Cardiac muscle cell (in vitro differentiated cells and primary cell): Measurements from ENCODE around the gene EIF5AL1. TPM values are rescaled to one million over a fixed set of nuclear protein-coding genes. Genes with fewer than 3 reads are reported as not detected.
"Not testable (repeated sequence)": the region's sequence is repeated elsewhere in the genome, so short reads cannot be mapped to it uniquely, and the experiment has no call there.

Source experiments
- DNase-seq, 2 donors: peaks; one replicate each; pipeline versions ENCODE4 v3.0.0 to v3.0.0-alpha.2; 2010 to 2017; ENCODE audit warnings: low read depth in 1 of 2, low spot score in 1 of 2
- H3K27ac ChIP-seq: fragments of 200-600 bp; sonication (generic); 2 replicates; pipeline ENCODE4 v1.5.1; 2016
- H3K27me3 ChIP-seq: fragments of 200-600 bp; sonication (generic); 2 replicates; pipeline ENCODE4 v1.6.0; 2016; ENCODE audit warnings: control low read depth
- H3K36me3 ChIP-seq: fragments of 200-600 bp; sonication (generic); 2 replicates; pipeline ENCODE4 v1.5.1; 2016; ENCODE audit warnings: control low read depth
- H3K4me1 ChIP-seq: fragments of 200-600 bp; sonication (generic); 2 replicates; pipeline ENCODE4 v1.8.1; 2017; ENCODE audit warnings: low read depth, mild to moderate bottlenecking, mixed run types
- H3K4me3 ChIP-seq: fragments of 200-600 bp; sonication (generic); 2 replicates; pipeline ENCODE4 v1.5.1; 2016; ENCODE audit warnings: mild to moderate bottlenecking
- H3K9me3 ChIP-seq: fragments of 200-600 bp; sonication (generic); 2 replicates; pipeline ENCODE4 v1.5.1; 2017; ENCODE audit warnings: low read depth, mild to moderate bottlenecking, control low read depth
- polyA plus RNA-seq: library from polyadenylated mRNA; unstranded; fragments of >200 nt; fragmentation: Nextera tagmentation; extraction: Ambion mirVana; gene quantifications from 2 replicates; pipeline ENCODE4 v1.2.1, GENCODE V29; 2016
- total RNA-seq: library from RNA; depleted of rRNA; stranded (reverse); fragments of >200 nt; gene quantifications from 2 replicates; pipeline ENCODE4 v1.2.3, GENCODE V29; 2016
- TF ChIP-seq, protein P1 (sequence below): IDR thresholded peaks from 2 replicates; pipeline ENCODE4 v1.5.1; 2012; ENCODE audit warnings: low read depth, mild to moderate bottlenecking, low read length

Gene EIF5AL1
- total and polyA plus RNA-seq, 2 experiments from 2014 or later: 0.27 to 1.9 TPM

DNA sequence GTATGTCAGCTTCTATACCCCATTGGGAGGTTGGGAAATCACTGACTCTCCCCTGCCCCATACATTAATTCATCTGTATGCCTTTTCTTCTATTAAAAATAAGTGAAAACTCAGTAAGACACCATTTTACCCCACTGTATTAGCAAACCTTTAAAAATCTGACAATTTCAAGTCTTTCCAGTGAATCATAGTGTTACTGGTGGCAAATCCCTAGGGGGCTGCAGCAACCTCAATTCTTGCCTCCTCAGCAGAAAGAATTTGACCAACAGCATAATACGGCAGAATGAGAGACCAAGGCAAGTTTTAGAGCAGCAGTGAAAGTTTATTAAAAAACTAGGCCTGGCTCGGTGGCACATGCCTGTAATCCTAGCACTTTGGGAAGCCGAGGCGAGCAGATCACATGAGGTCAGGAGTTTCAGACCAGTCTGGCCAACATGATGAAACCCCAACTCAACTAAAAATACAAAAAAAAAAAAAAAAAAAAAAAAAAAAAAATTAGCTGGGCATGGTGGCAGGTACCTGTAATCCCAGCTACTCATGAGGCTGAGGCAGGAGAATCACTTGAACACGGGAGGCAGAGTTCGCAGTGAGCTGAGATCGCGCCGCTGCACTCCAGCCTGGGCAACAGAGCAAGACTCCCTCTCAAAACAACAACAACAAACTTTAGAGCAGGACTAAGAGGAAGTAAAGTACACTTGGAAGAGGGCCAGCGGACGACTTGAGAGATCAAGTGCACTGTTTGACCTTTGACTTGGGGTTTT lies 21.0 kb downstream of the EIF5AL1 start:
- H3K36me3 ChIP-seq, H3K4me3 ChIP-seq, H3K27me3 ChIP-seq, H3K9me3 ChIP-seq, H3K4me1 ChIP-seq, H3K27ac ChIP-seq, DNase-seq: not testable (repeated sequence)

DNA sequence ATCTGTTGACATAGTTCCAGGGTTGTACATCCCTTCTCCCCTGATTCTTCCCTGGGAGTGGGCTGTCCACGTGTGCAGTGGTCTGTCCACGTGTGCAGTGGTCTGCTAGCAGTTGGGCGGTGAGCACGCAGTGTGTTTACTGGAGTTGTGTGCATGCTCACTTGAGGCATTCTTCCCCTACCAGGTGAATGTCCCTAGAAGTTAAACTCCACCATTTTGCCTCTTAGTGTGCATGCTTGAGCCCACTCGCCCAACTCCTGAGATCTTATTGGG lies 21.5 kb downstream of the EIF5AL1 start:
- H3K4me3 ChIP-seq, H3K4me1 ChIP-seq, H3K9me3 ChIP-seq, H3K27ac ChIP-seq, DNase-seq, H3K27me3 ChIP-seq, H3K36me3 ChIP-seq: not testable (repeated sequence)

DNA sequence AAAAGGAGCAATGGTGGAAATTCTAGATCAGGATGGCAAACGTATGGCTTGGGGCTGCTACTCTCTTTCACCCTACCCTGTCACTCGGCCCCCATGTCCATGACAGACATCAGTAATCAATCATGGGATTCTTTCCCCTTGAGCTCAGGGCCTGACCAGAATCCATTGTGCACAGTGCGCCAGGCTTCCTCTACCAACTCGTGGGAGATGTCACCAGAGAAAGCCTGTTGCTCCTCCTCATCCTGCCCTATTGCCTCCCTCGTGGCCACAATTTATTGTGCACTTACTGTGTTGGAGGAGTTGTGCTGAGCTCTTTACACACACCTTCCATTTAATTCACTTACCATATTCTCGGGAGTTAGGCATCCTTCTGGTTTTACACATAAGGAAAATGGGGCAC lies 26.0 kb downstream of the EIF5AL1 start:
- DNase-seq, H3K27me3 ChIP-seq, H3K4me3 ChIP-seq, H3K4me1 ChIP-seq, H3K27ac ChIP-seq, H3K36me3 ChIP-seq, H3K9me3 ChIP-seq: not testable (repeated sequence)

DNA sequence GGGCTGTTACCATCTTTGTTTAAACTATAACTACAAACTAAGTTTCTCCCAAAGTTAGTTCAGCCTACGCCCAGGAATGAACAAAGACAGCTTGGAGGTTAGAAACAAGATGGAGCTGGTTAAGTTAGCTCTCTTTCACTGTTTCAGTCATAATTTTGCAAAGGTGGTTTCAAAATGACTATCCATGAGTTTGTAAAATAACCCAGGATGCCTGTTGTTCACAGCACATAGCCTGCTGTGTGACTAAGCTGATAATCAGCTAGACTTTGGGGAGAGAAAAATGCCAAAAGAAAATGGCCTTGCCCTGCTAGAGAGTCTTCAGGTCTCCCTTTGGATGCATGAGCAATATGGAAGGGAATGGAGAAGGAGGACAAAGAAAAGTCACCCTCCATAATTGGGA lies 28.6 kb downstream of the EIF5AL1 start:
- not testable (repeated sequence) for DNase-seq, H3K36me3 ChIP-seq, H3K4me3 ChIP-seq, H3K9me3 ChIP-seq, H3K27me3 ChIP-seq, H3K4me1 ChIP-seq, H3K27ac ChIP-seq

DNA sequence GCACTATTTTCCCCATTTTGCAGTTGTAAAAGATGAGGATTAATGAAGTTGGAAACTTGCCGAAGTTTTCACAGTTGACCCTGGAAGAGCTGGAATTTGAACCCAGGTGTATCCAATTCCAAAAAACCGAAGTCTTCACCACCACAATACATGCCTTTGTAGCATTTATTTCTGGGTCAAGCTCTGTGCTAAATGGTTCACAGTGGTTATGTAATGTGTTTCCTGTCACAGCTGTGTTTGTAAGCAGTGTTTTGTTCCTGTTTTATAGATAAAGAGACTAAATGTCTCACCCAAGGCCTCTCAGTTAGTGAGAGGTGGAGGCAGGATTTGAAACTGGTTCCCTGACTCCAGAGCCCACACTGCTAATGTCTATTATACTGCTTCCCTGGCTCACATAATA lies 30.3 kb downstream of the EIF5AL1 start:
- H3K9me3 ChIP-seq: no peaks in the 10 kb centered on the region
- TF ChIP-seq, protein P1, sequence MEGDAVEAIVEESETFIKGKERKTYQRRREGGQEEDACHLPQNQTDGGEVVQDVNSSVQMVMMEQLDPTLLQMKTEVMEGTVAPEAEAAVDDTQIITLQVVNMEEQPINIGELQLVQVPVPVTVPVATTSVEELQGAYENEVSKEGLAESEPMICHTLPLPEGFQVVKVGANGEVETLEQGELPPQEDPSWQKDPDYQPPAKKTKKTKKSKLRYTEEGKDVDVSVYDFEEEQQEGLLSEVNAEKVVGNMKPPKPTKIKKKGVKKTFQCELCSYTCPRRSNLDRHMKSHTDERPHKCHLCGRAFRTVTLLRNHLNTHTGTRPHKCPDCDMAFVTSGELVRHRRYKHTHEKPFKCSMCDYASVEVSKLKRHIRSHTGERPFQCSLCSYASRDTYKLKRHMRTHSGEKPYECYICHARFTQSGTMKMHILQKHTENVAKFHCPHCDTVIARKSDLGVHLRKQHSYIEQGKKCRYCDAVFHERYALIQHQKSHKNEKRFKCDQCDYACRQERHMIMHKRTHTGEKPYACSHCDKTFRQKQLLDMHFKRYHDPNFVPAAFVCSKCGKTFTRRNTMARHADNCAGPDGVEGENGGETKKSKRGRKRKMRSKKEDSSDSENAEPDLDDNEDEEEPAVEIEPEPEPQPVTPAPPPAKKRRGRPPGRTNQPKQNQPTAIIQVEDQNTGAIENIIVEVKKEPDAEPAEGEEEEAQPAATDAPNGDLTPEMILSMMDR: no peak
- H3K4me3 ChIP-seq: no peak overlapping the region
- H3K27ac ChIP-seq: no peak overlapping the region
- H3K36me3 ChIP-seq: no peaks in the 10 kb centered on the region
- no peak for DNase-seq
- H3K4me1 ChIP-seq: no peaks in the 10 kb centered on the region
- H3K27me3 ChIP-seq: no peaks in the 10 kb centered on the region

DNA sequence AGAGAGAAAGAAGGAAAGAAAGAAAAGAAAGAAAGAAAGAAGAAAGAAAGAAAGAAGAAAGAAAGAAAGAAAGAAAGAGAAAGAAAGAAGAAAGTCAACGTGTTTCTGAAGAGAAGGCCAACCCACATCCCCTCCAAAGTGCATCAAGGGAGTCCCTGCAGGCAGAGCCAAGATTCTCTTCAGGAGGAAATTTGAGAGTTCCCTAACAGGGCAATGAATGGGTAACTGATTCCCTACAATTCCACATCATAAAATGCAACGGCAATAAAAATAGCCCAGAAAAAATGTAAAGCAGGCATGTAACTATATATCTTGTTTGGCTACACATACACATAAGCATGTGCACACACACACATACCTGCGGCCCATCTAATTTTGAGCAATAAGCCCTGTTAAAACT lies 32.1 kb downstream of the EIF5AL1 start:
- not testable (repeated sequence) for H3K4me3 ChIP-seq, DNase-seq, H3K27ac ChIP-seq, H3K36me3 ChIP-seq, H3K4me1 ChIP-seq, H3K9me3 ChIP-seq, H3K27me3 ChIP-seq

DNA sequence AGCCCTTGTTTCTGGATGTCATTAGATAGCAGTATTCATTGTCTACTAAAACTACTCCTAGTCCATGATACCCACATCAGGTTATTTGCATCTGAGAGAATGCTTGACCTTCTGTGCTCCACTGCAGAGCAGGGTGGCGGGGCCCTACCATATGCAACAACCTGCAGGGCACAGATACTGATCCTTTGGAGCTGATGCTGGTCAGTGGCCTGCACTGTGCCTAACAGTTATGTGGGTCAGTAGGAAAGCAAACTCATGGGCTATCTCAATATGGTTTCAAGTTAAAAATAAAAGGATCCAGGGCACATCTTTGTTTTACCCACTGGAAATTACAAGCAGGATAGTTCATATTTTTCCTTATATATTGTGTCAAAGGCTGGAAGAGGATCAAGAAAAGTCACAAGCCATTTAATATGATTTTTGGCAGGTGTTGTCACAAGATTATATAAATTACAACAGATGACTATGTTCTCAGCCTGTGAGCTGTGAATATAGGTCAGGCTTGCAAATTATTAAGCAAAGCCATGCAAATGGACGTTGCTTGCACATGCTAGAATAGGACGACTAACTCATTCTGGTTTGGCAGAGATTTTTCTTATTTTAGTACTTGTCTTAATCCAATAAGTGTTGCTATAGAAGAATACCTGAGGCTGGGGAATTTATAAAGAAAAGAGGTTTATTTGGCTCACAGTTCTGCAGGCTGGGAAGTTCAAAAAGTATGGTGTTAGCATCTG lies 32.8 kb downstream of the EIF5AL1 start:
- H3K36me3 ChIP-seq, H3K4me3 ChIP-seq, H3K27me3 ChIP-seq, DNase-seq, H3K27ac ChIP-seq, H3K9me3 ChIP-seq, H3K4me1 ChIP-seq: not testable (repeated sequence)

DNA sequence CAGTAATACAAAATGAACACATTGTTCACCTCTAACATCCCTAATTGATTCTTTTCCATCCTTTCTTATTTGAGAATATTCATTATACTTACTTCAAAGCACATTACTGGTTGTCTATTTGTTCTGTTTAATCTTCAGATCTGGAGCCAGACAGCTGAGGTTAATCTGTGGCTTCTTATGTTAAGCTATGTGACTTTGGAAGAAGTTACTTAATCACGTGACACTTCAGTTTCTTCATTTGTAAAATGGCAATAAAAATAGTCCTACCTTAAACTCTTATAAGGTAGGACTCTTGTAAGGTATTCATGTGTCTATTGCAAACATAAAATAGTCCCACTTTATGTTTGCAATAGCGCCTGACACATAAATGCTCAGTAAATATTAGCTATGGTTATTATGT lies 34.8 kb downstream of the EIF5AL1 start:
- not testable (repeated sequence) for H3K4me1 ChIP-seq, H3K27me3 ChIP-seq, H3K4me3 ChIP-seq, H3K27ac ChIP-seq, H3K36me3 ChIP-seq, DNase-seq, H3K9me3 ChIP-seq

DNA sequence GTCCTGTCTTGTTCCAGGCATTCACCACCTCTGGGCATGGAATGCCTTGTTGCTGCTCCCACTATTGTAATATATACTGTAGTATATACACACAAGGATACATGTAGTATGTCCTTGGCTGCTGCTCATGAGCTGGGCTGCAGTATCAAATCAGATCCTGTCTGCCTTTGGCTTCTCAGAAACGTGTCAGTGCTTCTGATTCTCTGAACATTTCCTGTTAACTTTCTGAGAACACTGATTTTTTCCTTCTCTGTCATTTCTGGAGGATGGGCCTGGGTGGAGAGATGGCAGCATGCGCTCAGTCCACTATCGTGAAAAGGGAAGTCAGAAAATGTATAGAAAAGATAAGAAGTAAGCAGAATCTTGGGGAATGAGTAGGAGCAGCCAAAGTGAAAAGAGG lies 35.6 kb downstream of the EIF5AL1 start:
- no peak for DNase-seq
- TF ChIP-seq, protein P1: no peak
- Histone ChIP-seq H3K27ac (no peak overlapping the region), H3K36me3 (no peaks in the 10 kb centered on the region), H3K9me3 (no peaks in the 10 kb centered on the region), H3K27me3 (peaks cover 10% of the 10 kb centered on the region), H3K4me1 (no peaks in the 10 kb centered on the region), H3K4me3 (no peak overlapping the region)
